Lung (tissue), 11 donors: Measurements from ENCODE around the gene CCR5AS.

ENCODE experiments used
- ATAC-seq: fragments of 200-7000 bp; cut with Tn5 transposase; one replicate; pipeline ENCODE4 v1.9.1; 2020; ENCODE audit warnings: moderate number of reproducible peaks; ENCODE audit not compliant: insufficient read depth, low FRiP score
- DNase-seq, 3 donors: peaks; one replicate each; pipeline ENCODE4 v3.0.0-alpha.2; 2013 to 2017
- H3K27ac ChIP-seq, 2 donors: one replicate each; pipeline ENCODE4 v1.5.1; 2013; ENCODE audit warnings: mild to moderate bottlenecking in 2 of 2, moderate library complexity in 2 of 2, control low read depth in 1 of 2, inconsistent platforms in 1 of 2, low read depth in 1 of 2, low read length in 1 of 2
- H3K27me3 ChIP-seq, 3 donors: one replicate each; pipeline ENCODE4 v1.5.1; 2013; ENCODE audit warnings: low read length in 2 of 3; ENCODE audit not compliant: control insufficient read depth in 3 of 3, insufficient read depth in 3 of 3
- H3K36me3 ChIP-seq, 4 donors: one replicate each; pipeline ENCODE4 v1.5.1; 2013; ENCODE audit warnings: low read length in 4 of 4, mild to moderate bottlenecking in 1 of 4, moderate library complexity in 1 of 4; ENCODE audit not compliant: control insufficient read depth in 4 of 4, insufficient read depth in 4 of 4
- H3K4me1 ChIP-seq, 5 donors: one replicate each; pipeline ENCODE4 v1.5.1; 2013; ENCODE audit warnings: low read length in 5 of 5, mild to moderate bottlenecking in 2 of 5, moderate library complexity in 1 of 5; ENCODE audit not compliant: control insufficient read depth in 5 of 5, insufficient read depth in 5 of 5
- H3K4me3 ChIP-seq: one replicate; pipeline ENCODE4 v1.5.1; 2013; ENCODE audit warnings: mild to moderate bottlenecking, control low read depth, moderate library complexity
- H3K9ac ChIP-seq, 2 donors: one replicate each; pipeline ENCODE4 v1.5.1; 2013; ENCODE audit warnings: low read length in 2 of 2, control low read depth in 1 of 2; ENCODE audit not compliant: insufficient read depth in 1 of 2
- H3K9me3 ChIP-seq, 4 donors: one replicate each; pipeline ENCODE4 v1.5.1; 2013; ENCODE audit warnings: low read length in 3 of 4, mild to moderate bottlenecking in 1 of 4, moderate library complexity in 1 of 4; ENCODE audit not compliant: control insufficient read depth in 4 of 4, insufficient read depth in 3 of 4
- WGBS, 2 donors: extraction: QIAGEN DNeasy Blood & Tissue Kit; methylation state at CpG; one replicate each; pipeline ENCODE4 v1.1.7; 2013; 5-methylcytosine and 5-hydroxymethylcytosine counted together
- TF ChIP-seq, protein P1 (sequence below): IDR thresholded peaks from 2 replicates; pipeline ENCODE4 v1.5.1; 2012; ENCODE audit warnings: mild to moderate bottlenecking; ENCODE audit errors: control extremely low read depth, extremely low read depth
- donor health status: control.
- donor health status: control.
- donor health status: Bipolar disorder and iron deficiency.
- donor health status: healthy.
- donor health status: DM: yes; HTN: yes; CAD: no.

The CCR5AS gene

DNA sequence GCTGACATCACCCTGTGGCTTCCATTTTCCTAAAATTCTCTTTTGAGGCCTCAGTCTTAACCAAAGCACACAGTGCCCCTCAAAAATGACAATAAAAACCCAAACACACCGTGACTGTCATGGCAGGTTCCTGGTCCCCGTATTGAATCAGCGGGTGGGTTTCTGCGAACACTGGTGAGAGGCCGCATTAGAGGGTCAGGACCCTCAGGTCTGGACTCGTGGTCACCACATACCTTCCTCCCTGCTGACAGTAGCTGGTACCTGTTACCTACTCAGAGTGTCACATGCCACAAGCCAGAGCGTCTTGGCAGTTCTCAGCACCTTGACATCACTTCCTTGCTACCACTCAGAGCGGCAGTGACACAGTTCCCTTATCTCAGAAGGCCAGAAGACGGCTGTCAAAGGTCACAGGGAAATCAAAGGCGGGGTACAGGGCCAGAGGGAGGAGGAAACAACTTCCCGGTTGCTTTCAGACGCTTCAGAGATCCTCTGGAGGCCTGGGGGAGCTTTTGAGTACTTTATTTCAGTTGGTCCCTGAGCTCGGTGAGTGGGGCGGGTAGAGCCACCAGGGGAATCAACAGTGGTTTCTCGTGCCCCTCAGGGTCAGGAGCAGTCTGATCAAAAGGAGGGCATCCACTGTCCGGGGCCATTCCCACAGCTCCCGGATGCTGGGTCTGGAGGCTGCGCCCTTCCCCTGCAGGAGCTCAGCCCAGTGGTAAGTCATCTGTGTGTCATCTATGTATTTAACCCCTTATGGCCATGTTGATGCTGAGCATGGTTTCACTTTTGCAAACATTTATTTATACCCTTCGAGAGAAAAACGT, at the start of gene CCR5AS, which contains the start of gene CCRL2:
TSS of gene CCR5AS (minus strand) at position 279 of the 824 bp plus-strand sequence.
TSS of gene CCRL2 (plus strand) at position 472 of the 824 bp plus-strand sequence. CDS start 821 bp downstream, outside the sequence.
- H3K9ac ChIP-seq: no peak within 1 kb of the TSS
- peaks cover 4 to 43% (median 22%) of the 10 kb centered on the region in 5 donors for H3K4me1 ChIP-seq

GRCh38 chr3:46456118-46456517, 49.3 kb upstream of the CCR5AS start:
- ATAC-seq: no peak
- Histone ChIP-seq H3K9ac (no peak overlapping the region), H3K36me3 (peaks cover 0 to 4% (median 0%) of the 10 kb centered on the region in 4 donors), H3K4me3 (no peak overlapping the region), H3K4me1 (no peaks in the 10 kb centered on the region), H3K27ac (no peak overlapping the region), H3K9me3 (no peaks in the 10 kb centered on the region), H3K27me3 (peaks cover 0 to 3% (median 0%) of the 10 kb centered on the region in 3 donors)
- 95 to 98% methylated on average over 14 of the region's 14 CpGs for WGBS, 2 donors
- no peak for DNase-seq
- TF ChIP-seq, protein P1, sequence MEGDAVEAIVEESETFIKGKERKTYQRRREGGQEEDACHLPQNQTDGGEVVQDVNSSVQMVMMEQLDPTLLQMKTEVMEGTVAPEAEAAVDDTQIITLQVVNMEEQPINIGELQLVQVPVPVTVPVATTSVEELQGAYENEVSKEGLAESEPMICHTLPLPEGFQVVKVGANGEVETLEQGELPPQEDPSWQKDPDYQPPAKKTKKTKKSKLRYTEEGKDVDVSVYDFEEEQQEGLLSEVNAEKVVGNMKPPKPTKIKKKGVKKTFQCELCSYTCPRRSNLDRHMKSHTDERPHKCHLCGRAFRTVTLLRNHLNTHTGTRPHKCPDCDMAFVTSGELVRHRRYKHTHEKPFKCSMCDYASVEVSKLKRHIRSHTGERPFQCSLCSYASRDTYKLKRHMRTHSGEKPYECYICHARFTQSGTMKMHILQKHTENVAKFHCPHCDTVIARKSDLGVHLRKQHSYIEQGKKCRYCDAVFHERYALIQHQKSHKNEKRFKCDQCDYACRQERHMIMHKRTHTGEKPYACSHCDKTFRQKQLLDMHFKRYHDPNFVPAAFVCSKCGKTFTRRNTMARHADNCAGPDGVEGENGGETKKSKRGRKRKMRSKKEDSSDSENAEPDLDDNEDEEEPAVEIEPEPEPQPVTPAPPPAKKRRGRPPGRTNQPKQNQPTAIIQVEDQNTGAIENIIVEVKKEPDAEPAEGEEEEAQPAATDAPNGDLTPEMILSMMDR: no peak

More for the DNA sequence above, at the start of gene CCR5AS, which contains the start of gene CCRL2:
- Histone ChIP-seq H3K36me3 (peaks cover 0 to 7% (median 0%) of the 10 kb centered on the region in 4 donors), H3K27ac (peak within 1 kb of the TSS; percentile 56 to 96), H3K27me3 (no peaks in the 10 kb centered on the region), H3K9me3 (no peaks in the 10 kb centered on the region), H3K4me3 (peak within 1 kb of the TSS; percentile 41)
- TF ChIP-seq, protein P1: no peak
- 25 to 26% methylated on average over 20 of the region's 20 CpGs for WGBS, 2 donors
- DNase-seq (peak; percentile 44 to 78 (median 48)), ATAC-seq (peak; percentile 69)

DNA sequence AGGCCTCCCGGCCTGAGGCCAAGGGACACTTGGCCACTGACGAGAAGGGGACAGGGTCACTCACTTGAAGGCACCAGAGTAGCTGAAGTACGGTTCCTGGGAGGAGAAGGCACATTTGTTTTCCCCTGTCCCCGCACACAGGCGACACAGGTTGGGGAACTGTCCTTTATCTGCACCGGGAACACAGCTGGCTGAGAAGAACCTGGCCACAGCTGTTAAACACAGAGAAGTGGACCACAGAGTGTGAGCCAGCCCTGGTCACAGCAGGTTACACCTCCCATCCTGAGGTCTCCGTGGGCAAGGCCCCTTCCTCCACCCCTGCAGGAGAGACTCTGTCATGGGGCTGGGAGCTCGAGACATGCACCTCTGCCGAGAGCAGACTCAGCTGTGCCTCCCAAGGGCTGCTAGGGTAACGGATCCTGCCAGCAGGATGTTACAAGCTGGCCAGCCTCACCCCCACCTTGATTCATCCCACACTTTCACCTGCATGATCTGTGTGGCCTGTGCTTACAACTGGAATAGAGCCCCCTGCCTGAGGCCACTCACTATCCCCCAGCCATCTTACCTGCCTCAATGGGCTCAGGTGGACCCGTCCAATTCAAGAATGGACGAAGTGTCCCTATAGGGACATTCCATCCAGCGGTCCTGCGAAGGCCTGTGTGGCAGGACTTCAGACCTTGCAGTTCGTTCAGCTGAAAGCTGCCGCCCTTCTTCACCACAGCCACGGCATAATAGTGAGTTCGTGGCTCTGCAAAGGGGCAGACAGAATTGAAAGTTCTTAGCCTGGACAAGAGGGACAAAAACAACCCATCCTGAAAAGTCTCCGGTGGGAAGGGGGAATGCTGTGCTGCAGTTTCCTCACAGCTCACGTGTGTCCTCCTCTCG, 48.6 kb upstream of the CCR5AS start:
- ATAC-seq (no peak), DNase-seq (no peak)
- H3K4me3 ChIP-seq: no peak overlapping the region
- no peak overlapping the region for H3K27ac ChIP-seq
- H3K9ac ChIP-seq: no peak overlapping the region
- TF ChIP-seq, protein P1: no peak
- peaks cover 0 to 4% (median 0%) of the 10 kb centered on the region in 4 donors for H3K36me3 ChIP-seq
- H3K4me1 ChIP-seq: no peaks in the 10 kb centered on the region
- peaks cover 0 to 3% (median 0%) of the 10 kb centered on the region in 3 donors for H3K27me3 ChIP-seq
- H3K9me3 ChIP-seq: no peaks in the 10 kb centered on the region
- WGBS, 2 donors: 90 to 91% methylated on average over 21 of the region's 21 CpGs
